SH-SY5Y (cell line): ENCODE results near the gene TAS2R43.

Source experiments
- GATA2 ChIP-seq: IDR thresholded peaks from 2 replicates; pipeline ENCODE4 v1.6.1; 2011; ENCODE audit warnings: mild to moderate bottlenecking, low read depth, low read length
- GATA3 ChIP-seq: IDR thresholded peaks from 2 replicates; pipeline ENCODE4 v1.6.1; 2011; ENCODE audit warnings: low read depth, mild to moderate bottlenecking, low read length, moderate library complexity

GRCh38 chr12:11130999-11131398 is 38.9 kb upstream of the TAS2R43 start:
- TF ChIP-seq GATA2 (no peak), GATA3 (no peak)
